ENCODE results near the gene UGDH. TPM values are rescaled to one million over a fixed set of nuclear protein-coding genes. Genes with fewer than 3 reads are reported as not detected.

Gene UGDH
- 10 to 100 TPM; 28.7 to 32.9 TPM for total RNA-seq

- H3K4me1 Mint-ChIP-seq (ENCODE audit: low read depth), result peaks cover 18% of the 10 kb centered on the region
- peak within 1 kb of the TSS; percentile 90 for H3K27ac Mint-ChIP-seq
- H3K9me3 Mint-ChIP-seq, result peaks cover 25% of the 10 kb centered on the region
- peak; percentile 94 for DNase-seq
- peak within 1 kb of the TSS; percentile 99 for H3K4me3 Mint-ChIP-seq
- intact Hi-C loops (cut with micrococcal nuclease), result loop anchor here (1.0 to 10.0 kb wide), 6 partner anchors 68 to 529 kb away; partner anchors contain the start of genes LIAS, N4BP2, PDS5A and SMIM14
- peaks cover 21% of the 10 kb centered on the region for H3K36me3 Mint-ChIP-seq
- ChIA-PET CTCF (interaction anchor here (1.0 to 2.6 kb wide), 4 partner anchors 9 to 672 kb away, joined by 3 to 9 read pairs (median 4); no protein-coding TSS in a partner anchor), POLR2A (interaction anchor here (0.6 to 1.4 kb wide), 4 partner anchors 69 to 425 kb away, joined by 6 to 14 read pairs (median 12); partner anchors contain the start of genes LIAS, RPL9, SMIM14 and UBE2K)
- H3K27me3 Mint-ChIP-seq, result no peaks in the 10 kb centered on the region
Measured at GRCh38 chr4:39527296-39528060, at the start of gene UGDH. Gene UGDH (minus strand): TSS chr4:39527439. CDS start chr4:39521512, 5,927 bp downstream.

- no peak overlapping the region for H3K27ac Mint-ChIP-seq
- H3K36me3 Mint-ChIP-seq, result no peaks in the 10 kb centered on the region
- ChIA-PET POLR2A (interaction anchor here (0.6 kb wide), 1 partner anchor 641 kb away, joined by 4 read pairs; no protein-coding TSS in a partner anchor), CTCF (no interaction called here)
- intact Hi-C loops (cut with micrococcal nuclease), result no loop called here
- no peaks in the 10 kb centered on the region for H3K4me1 Mint-ChIP-seq (ENCODE audit: low read depth)
- no peaks in the 10 kb centered on the region for H3K9me3 Mint-ChIP-seq
- peak; percentile 12 for DNase-seq
- no peak overlapping the region for H3K4me3 Mint-ChIP-seq
- no peaks in the 10 kb centered on the region for H3K27me3 Mint-ChIP-seq
Measured at GRCh38 chr4:39574946-39575345, 47.7 kb upstream of the UGDH start.

- Mint-ChIP-seq H3K36me3 (no peaks in the 10 kb centered on the region), H3K27ac (no peak overlapping the region), H3K4me1 (ENCODE audit: low read depth) (peaks cover 6% of the 10 kb centered on the region), H3K27me3 (no peaks in the 10 kb centered on the region), H3K9me3 (no peaks in the 10 kb centered on the region), H3K4me3 (no peak overlapping the region)
- POLR2A ChIA-PET, result no interaction called here
- intact Hi-C loops (cut with micrococcal nuclease), result no loop called here
- CTCF ChIA-PET, result no interaction called here
- DNase-seq, result no peak
Measured at GRCh38 chr4:39571504-39571903, 44.3 kb upstream of the UGDH start.

- H3K9me3 Mint-ChIP-seq, result peaks cover 2% of the 10 kb centered on the region
- no peak for DNase-seq
- H3K27ac Mint-ChIP-seq, result no peak overlapping the region
- intact Hi-C loops (cut with micrococcal nuclease), result no loop called here
- CTCF ChIA-PET, result no interaction called here
- POLR2A ChIA-PET, result no interaction called here
- peaks cover 6% of the 10 kb centered on the region for H3K4me1 Mint-ChIP-seq (ENCODE audit: low read depth)
- no peak overlapping the region for H3K4me3 Mint-ChIP-seq
- no peaks in the 10 kb centered on the region for H3K27me3 Mint-ChIP-seq
- H3K36me3 Mint-ChIP-seq, result peaks cover 2% of the 10 kb centered on the region
Measured at GRCh38 chr4:39571054-39571453, 43.8 kb upstream of the UGDH start.

- Mint-ChIP-seq H3K27ac (no peak overlapping the region), H3K27me3 (no peaks in the 10 kb centered on the region), H3K36me3 (peaks cover 7% of the 10 kb centered on the region), H3K4me1 (ENCODE audit: low read depth) (peaks cover 6% of the 10 kb centered on the region), H3K9me3 (peaks cover 6% of the 10 kb centered on the region), H3K4me3 (no peak overlapping the region)
- CTCF ChIA-PET, result no interaction called here
- POLR2A ChIA-PET, result no interaction called here
- DNase-seq, result no peak
- intact Hi-C loops (cut with micrococcal nuclease), result no loop called here
Measured at GRCh38 chr4:39569209-39569608, 42.0 kb upstream of the UGDH start.

- intact Hi-C loops (cut with micrococcal nuclease), result no loop called here
- no peak overlapping the region for H3K27ac Mint-ChIP-seq
- H3K27me3 Mint-ChIP-seq, result no peaks in the 10 kb centered on the region
- POLR2A ChIA-PET, result no interaction called here
- peaks cover 6% of the 10 kb centered on the region for H3K9me3 Mint-ChIP-seq
- H3K36me3 Mint-ChIP-seq, result peaks cover 7% of the 10 kb centered on the region
- no peak for DNase-seq
- CTCF ChIA-PET, result no interaction called here
- H3K4me1 Mint-ChIP-seq (ENCODE audit: low read depth), result peaks cover 6% of the 10 kb centered on the region
- H3K4me3 Mint-ChIP-seq, result no peak overlapping the region
Measured at GRCh38 chr4:39568805-39569204, 41.6 kb upstream of the UGDH start.

- Mint-ChIP-seq H3K36me3 (peaks cover 7% of the 10 kb centered on the region), H3K9me3 (peaks cover 6% of the 10 kb centered on the region), H3K4me3 (no peak overlapping the region), H3K4me1 (ENCODE audit: low read depth) (peaks cover 6% of the 10 kb centered on the region), H3K27me3 (no peaks in the 10 kb centered on the region), H3K27ac (no peak overlapping the region)
- intact Hi-C loops (cut with micrococcal nuclease), result no loop called here
- DNase-seq, result no peak
- ChIA-PET CTCF (no interaction called here), POLR2A (no interaction called here)
Measured at GRCh38 chr4:39565878-39566600, 38.8 kb upstream of the UGDH start.

- no peak for DNase-seq
- ChIA-PET POLR2A (no interaction called here), CTCF (no interaction called here)
- intact Hi-C loops (cut with micrococcal nuclease), result no loop called here
- Mint-ChIP-seq H3K27me3 (no peaks in the 10 kb centered on the region), H3K4me3 (no peak overlapping the region), H3K36me3 (peaks cover 7% of the 10 kb centered on the region), H3K4me1 (ENCODE audit: low read depth) (peaks cover 2% of the 10 kb centered on the region), H3K27ac (no peak overlapping the region), H3K9me3 (peaks cover 6% of the 10 kb centered on the region)
Measured at GRCh38 chr4:39563346-39563847, 36.2 kb upstream of the UGDH start.

GRCh38 chr4:39562792-39563191 is 35.6 kb upstream of the UGDH start:
- intact Hi-C loops (cut with micrococcal nuclease), result no loop called here
- peaks cover 6% of the 10 kb centered on the region for H3K9me3 Mint-ChIP-seq
- no peak overlapping the region for H3K4me3 Mint-ChIP-seq
- POLR2A ChIA-PET, result no interaction called here
- no peaks in the 10 kb centered on the region for H3K27me3 Mint-ChIP-seq
- no peak for DNase-seq
- peaks cover 7% of the 10 kb centered on the region for H3K36me3 Mint-ChIP-seq
- CTCF ChIA-PET, result no interaction called here
- H3K4me1 Mint-ChIP-seq (ENCODE audit: low read depth), result no peaks in the 10 kb centered on the region
- no peak overlapping the region for H3K27ac Mint-ChIP-seq

- Mint-ChIP-seq H3K9me3 (no peaks in the 10 kb centered on the region), H3K4me3 (no peak overlapping the region), H3K4me1 (ENCODE audit: low read depth) (no peaks in the 10 kb centered on the region), H3K27ac (no peak overlapping the region), H3K27me3 (no peaks in the 10 kb centered on the region), H3K36me3 (peaks cover 2% of the 10 kb centered on the region)
- POLR2A ChIA-PET, result interaction anchor here (0.5 to 0.6 kb wide), 2 partner anchors 102 to 215 kb away, joined by 3 read pairs; no protein-coding TSS in a partner anchor
- CTCF ChIA-PET, result no interaction called here
- no peak for DNase-seq
- intact Hi-C loops (cut with micrococcal nuclease), result no loop called here
Measured at GRCh38 chr4:39559626-39560025, 32.4 kb upstream of the UGDH start.

GRCh38 chr4:39555472-39555871 is 28.2 kb upstream of the UGDH start:
- CTCF ChIA-PET, result no interaction called here
- H3K27me3 Mint-ChIP-seq, result no peaks in the 10 kb centered on the region
- H3K4me3 Mint-ChIP-seq, result no peak overlapping the region
- POLR2A ChIA-PET, result no interaction called here
- H3K27ac Mint-ChIP-seq, result no peak overlapping the region
- no peaks in the 10 kb centered on the region for H3K4me1 Mint-ChIP-seq (ENCODE audit: low read depth)
- intact Hi-C loops (cut with micrococcal nuclease), result no loop called here
- H3K36me3 Mint-ChIP-seq, result peaks cover 2% of the 10 kb centered on the region
- no peaks in the 10 kb centered on the region for H3K9me3 Mint-ChIP-seq
- no peak for DNase-seq

GRCh38 chr4:39548425-39549067 is 21.3 kb upstream of the UGDH start:
- H3K27ac Mint-ChIP-seq, result no peak overlapping the region
- H3K36me3 Mint-ChIP-seq, result no peaks in the 10 kb centered on the region
- intact Hi-C loops (cut with micrococcal nuclease), result no loop called here
- no peak for DNase-seq
- CTCF ChIA-PET, result no interaction called here
- no peaks in the 10 kb centered on the region for H3K9me3 Mint-ChIP-seq
- H3K27me3 Mint-ChIP-seq, result no peaks in the 10 kb centered on the region
- POLR2A ChIA-PET, result no interaction called here
- H3K4me3 Mint-ChIP-seq, result no peak overlapping the region
- H3K4me1 Mint-ChIP-seq (ENCODE audit: low read depth), result no peaks in the 10 kb centered on the region
